GM10847 (cell line): ENCODE results near the gene SPNS2.

ENCODE experiments used
- POLR2A ChIP-seq: IDR thresholded peaks from 2 replicates; pipeline ENCODE4 v1.6.1; 2011; ENCODE audit not compliant: insufficient read length; ENCODE audit errors: extremely low read depth

The SPNS2 gene

DNA sequence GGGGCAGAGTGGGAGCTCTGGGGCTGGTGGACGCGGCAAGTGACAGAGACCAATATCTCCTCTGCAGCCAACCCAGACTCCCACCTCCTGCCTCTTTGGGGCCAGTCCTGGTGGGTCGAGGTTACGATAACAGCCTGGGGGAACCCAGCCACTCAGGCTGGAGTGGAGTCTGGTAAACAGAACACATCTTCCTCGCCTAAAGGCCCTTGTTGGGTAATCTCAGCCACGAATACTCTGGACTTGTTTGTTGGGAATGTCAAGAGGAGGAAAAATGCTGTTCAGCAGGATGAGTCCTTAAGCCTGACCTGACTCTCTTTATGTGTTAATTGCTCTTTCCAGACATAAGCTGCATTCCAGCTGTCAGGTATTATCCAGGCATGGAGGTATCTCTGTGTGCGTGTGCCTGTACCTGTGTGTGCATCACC, 8.0 kb upstream of the SPNS2 start:
- TF ChIP-seq POLR2A = no peak

DNA sequence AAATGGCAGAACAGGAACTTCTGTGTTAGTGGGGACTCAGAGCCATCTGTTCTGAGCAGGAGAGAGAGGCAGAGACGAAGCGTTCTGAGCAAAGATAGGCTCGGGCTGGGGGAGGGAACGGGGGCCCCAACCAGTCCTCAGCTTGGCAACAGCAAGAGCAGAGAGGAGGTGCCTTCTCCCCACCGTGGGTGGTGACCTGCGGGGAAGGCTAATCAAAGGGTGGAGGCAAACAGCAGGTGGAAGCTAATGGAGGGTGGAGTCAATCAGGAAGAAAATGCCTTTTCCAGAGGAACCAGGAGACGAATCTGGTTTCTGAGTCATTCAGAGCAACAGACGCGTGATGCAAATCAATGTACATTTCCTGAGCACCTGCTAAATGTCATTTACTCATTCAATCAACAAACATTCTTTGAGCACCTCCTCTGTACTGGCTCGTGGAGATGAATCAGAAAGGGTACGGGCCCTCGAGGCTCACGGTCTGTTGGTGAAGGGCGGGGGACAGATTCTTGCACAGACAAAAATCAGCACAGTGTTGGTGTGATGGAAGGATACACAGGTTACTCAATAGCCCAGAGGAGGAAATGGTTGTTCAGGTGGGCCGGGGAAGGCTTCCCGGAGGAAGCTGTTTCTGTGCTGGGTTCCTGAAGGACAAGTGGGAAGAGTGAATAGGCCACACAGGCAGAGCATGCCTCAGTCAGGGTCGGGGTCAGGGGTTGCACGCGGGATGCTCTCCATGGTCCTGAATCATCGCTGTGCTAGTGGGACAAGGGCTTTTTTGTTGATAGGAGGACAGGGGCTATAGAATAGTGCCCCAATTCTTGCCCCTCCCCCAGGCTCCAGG, 5.7 kb upstream of the SPNS2 start:
- TF ChIP-seq POLR2A = no peak

DNA sequence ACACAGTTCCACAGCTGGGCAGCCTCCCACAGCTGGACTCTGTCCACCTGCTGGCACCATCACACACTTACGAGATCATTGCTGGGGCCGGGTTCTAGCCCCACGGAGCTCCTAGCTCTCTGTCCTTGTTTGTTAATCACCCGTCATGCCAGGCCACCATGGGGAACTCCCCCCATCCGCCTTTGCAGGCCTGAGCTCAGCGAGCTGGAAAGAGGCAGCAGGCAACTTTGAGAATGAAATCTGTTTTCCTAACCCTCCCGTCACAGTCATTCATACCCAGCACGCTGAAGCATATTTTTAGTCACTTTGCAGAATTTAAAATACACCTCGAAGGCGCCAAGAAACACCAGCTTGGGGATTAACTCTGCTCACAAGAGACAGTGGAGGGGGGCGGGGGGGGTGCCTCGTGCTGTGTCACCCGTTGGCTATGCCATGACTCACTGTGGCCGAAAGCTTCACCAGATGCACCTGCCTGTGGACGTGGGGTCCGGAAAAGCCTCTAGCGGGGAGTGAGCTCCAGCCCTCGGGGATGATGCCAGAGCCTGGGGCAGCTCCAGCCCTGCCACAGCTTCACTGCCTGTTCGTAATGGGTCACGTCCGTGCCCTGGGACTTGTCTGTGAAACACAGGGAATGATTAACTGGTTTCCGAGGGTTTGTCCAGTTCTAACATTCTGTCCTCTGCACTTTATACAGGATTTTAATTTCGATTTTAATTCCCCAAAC, 1.4 kb upstream of the SPNS2 start:
- TF ChIP-seq POLR2A = no peak

DNA sequence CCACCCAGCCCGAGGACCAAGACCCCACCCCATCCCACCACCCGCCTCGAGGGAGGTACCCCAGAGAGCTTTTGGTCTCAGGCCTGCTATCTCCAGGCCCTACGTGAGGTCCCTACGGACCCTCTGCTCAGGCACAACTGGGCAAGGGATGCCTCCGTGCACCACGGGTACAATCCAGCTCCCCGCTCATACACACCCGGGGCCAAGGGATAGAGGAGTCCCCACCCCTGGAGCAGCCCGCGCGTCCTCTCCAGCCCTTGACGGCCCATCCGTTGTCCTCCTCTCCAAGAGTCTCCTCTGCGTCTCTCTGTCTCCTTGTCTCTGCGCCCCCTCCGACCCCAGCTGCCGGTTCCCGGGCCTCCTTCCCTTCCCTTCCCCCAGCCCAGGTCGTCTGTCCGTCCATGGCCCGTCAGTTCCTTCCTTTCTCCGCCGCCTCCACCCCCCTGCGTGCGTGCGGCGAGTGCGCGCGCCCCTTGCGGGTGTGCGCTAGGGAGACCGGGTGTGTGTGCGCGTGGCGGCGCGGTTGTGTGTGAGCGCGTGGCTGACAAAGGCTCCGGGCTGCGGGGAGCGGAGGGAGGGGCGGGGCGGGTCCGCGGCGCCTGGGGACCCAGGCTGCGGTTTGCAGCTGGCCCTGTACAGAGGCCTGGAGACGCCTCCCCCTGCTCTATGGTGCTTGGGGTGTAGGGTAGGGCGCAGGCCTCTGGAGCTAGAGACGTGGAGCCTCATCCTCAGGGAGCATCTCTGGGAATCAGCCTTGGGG, 930 bp downstream of the SPNS2 start:
- no peak for TF ChIP-seq POLR2A

DNA sequence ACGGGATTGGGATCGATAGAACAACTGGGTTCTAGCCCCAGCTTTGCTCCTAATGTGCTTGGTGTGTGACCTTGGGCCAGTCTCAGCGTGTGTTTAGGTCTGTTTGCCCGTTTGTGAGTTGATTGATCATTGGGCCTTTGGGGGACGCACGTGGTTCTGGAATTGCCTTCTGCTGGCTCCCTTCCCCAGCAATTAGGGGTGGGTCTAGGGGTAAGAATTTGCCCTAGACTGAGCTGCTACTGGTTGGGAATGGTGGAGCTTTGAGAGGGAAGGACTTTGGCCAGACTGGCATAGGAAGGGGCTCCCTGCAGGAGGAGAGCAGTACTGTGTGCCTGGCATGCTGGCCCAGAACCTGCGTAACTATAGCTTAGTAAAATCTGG, 1.5 kb downstream of the SPNS2 start:
- TF ChIP-seq POLR2A = no peak

DNA sequence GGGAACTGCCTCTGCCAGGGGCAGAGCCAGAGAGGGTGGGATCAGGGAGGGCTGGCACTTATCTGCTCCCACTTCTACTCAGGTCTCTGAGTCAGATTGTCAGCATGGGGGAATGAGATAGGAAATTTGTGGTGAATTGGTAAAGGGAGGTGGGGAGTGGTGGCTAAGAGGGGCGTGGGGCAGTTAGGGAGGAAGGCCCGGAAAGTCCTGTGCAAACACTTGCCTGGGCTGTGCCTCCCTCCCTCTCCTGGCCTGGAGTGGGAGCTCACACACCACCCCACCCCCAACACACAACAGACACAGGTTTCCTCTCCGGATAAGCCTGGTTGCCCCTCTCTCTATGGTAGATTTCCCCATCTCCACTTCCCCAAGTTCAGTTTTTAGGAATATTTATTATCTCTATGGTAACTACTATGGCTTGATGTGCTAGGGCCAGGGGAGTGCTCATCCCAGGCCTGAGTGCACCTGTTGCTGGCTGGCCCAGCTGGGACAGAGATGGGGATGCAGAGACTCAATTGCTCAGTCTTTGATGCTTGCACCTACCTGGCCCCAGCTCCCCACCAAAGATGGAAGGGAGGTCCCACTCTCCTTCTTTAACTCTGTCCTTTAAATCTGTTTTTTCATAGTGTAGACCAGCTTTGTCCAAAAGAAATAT, 2.7 kb downstream of the SPNS2 start:
- no peak for TF ChIP-seq POLR2A

DNA sequence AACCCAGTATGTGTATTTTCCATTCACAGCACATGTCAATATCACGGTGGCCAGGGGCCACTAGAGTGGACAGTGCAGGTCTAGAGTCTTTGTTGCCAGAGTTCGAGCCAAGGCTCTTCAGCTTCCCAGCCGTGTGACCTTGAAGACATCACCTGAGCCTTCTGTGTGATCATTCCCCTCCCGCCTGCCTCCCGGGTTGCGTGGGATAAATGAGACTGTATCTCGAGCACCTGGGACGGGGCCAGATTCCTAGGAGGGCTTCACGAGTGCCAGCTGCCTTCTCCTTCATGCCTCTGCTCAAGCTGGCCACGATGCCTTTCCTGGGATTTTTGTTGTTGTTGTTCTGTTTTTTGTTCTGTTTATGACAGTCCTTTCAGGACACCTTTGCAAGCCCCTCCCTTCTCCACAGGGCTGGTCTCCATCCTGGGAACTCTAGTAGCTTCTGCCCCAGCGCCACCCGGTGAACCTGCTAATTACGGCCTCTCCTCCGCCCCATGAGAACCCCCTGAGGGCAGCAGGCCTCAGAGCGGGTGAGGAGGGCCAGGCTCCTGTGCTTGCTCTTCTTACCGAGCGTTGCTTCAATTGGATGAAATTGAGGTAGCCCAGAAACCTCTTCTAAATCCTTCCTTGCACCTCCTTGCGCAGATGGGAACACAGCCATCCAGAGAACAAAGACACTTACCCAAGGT, 3.9 kb downstream of the SPNS2 start:
- TF ChIP-seq POLR2A = no peak

DNA sequence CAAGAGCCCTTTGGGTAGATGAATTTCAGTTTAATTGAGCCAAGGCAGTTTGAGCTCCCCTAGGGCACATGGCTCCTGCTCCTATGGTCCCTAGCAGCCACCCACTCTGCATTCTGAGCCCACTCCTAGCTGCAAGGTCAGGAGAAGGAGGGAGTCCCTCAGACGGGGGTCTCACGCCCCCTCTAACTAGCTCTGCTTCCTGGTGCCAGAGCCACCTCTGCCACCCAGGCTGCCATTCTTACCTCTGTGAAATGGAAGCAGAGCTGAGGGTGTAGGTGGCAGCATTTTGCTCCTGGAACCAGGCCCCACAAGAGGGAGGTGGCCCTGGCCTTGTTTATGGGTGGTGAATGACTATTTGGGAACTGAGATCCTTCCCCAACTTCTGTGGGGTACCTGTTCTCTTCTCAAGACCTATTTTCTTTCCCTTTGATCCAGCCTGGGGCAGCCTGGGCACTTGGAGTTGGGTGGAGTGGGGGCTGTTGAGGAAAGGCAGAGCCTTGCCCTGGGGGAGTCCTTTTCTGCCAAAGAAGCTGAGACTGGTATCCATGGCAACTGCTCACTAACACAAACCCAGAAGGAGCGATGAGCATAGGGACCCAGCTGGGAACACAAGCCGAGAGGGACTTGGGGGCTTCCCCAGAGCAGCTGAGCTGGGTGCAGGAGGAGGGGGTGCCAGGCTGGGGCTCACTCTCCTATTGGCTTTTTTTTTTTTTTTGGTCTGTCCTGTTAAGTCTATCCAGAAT, 4.8 kb downstream of the SPNS2 start:
- no peak for TF ChIP-seq POLR2A

DNA sequence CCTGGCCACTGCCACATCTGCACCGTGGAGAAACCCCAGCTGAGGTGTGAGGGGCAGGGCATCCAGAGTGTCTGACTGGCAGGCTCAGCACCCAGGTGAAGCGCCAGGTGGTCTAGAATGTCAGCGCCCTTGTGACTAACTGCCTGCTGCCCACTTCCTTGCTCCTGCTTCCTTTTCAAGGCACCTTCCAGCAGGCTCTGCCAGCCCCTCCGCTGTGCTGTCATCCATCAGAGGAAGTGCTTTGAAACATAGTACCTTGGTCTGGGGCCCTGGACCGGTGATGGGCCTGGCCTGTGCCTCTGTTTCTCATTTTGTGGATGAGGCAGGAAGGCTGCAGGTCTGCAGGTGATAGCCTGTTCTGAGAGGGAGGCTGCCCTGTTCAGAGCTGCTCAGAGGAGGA, 5.5 kb downstream of the SPNS2 start:
- TF ChIP-seq POLR2A = no peak

DNA sequence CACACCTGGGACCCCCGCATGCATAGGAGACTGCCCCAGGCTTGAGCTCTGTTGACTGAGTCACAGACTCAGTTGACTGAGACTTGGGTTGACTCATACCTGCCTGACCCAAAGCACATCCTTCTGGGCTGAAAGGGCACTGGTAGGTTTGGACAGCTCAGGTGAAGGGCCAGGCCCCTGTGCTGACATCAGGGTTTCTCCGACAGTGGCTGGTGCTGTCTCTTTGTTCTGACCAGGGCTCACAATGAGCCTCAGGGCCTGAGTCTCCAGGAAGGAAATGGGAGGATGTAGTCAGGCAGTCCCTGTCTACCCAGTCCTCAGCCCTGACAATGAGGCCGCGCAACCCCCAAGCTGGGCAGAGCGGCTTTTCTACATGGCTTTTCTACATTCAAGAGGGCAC, 6.5 kb downstream of the SPNS2 start:
- no peak for TF ChIP-seq POLR2A

DNA sequence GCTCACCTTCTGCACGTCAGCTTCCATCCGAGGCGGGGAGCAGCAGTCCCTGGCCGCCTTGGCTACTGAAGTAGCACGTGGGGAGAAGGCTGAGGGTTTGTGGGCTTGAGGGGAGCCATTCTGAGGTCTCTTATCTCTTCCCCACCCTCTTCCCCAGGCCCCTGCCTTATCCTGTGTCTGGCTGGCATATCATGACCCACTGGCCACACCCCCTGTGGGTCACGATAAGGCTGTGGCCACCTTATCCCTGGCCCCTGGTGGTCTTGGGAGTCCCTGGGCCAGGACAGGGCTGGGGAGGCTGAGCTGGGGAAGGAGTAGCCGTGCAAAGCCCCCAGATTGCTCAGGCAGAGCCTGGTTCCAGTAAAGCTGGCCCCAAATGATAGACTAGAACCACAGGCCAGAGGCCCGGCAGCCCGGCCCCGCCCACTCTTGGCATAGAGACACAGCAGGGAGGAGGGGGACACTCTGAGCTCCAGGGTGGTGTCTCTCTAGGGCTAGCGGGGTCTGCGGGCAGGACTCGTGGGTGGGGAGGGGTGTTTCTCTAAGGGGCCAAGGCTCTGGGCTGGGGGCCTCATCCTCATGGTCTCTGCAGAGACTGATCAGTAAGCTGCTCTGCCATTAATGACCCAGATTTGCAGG, 7.6 kb downstream of the SPNS2 start:
- TF ChIP-seq POLR2A = no peak

DNA sequence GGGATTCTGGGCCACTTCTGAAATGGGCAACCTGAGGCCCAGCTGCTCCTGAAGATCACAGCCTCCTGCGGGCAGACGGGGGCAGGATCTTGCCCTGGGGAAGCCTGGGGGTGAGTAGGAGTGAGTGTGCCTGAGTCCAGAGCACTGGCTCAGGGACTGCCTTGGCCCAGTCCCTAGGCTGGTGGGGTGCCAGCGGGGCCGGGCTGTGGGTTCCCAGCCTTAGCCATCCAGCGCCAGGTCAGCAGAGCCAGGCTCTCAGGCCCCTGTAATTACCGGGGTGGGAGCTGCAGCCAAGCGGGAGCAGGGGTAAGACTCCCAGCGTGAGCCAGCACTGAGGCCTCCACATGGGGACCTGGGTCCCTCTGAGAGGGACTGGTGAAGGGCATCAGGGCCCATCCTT, 8.2 kb downstream of the SPNS2 start:
- TF ChIP-seq POLR2A = no peak

DNA sequence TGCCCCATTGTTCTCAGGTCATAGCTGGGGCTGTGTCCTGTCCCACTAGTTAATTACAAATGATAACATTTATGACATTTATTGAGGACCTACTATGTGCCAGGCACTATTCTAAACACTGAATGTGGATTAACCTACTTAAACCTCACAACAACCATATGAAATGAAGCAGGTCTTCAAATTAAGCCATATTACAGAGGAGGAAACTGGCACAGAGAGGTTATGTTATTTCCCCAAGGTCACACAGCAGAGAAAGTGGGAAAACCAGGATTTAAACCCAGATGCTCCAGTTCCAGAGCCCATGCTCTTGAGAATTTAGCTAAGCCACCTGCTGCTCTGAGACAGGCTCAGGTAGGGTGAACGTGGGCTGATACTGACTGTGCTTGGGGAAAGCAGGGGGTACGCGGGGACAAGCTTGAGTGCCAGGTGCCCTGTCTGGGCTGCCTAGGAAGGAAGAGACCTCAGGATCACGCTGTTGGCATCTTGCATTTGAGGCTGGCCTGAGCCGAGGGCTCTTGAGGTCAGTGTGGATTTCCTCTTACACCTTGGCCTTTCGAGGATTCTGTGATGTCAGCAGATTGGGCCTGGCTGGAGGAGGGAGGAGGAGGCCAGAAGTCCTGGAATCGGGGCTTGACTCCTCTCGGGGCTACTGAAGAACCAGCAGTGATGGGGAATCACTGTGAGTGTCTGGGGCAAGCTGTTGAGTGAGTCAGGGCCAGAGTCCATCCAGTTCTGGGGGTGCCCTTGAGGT, 8.9 kb downstream of the SPNS2 start:
- TF ChIP-seq POLR2A = no peak
